ENCODE results near the gene JDP2.
"Not testable (repeated sequence)": the region's sequence is repeated elsewhere in the genome, so short reads cannot be mapped to it uniquely, and the experiment has no call there.

Gene JDP2, protein sequence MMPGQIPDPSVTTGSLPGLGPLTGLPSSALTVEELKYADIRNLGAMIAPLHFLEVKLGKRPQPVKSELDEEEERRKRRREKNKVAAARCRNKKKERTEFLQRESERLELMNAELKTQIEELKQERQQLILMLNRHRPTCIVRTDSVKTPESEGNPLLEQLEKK

DNA sequence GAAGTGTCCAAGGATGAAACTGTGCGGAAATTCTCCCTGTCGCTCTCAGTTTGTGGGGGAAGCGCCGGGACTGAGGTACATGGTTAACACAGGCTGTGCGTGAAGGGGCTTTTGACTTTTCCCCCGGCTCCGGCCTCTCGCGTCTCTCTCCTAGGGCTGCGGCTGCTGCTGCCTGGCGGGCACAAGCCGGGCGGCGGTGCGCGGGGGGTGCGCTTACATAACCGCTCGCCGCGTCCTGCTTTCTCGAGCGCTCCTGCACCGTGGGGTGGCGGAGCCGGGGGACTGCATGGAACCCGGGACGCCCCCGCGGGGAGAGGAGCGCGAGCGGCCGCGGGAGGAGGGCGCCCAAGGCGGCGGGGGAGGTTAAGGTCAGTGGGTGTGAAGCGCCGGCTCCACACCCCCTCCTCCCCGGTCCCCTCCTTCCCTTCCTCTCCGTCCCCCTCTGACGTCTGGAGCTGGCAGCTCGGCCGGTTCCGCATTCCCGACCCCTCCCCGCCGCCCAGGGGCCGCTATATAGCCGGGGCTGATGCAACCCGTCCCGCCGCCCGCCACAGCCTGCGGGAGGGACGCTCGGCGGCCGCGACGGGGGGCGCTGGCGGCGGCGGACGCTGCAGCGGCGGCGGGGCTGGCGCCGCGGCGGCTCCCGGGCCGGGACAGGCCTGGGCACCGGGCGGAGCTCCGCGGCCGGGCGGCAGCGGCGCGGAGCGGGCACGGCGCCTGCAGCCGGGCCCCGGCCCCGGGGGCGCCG lies at the start of gene JDP2:
Gene JDP2, plus strand, starts transcription at position 541 of the 748 bp plus-strand sequence. CDS start 9,899 bp downstream, outside the sequence.
- Histone ChIP-seq H3K36me3 (ENCODE audit: control insufficient read depth, insufficient read depth, low read length) (peaks cover 10% of the 10 kb centered on the region), H3K27me3 (ENCODE audit: control insufficient read depth, insufficient read depth, low read length) (peaks cover 22% of the 10 kb centered on the region), H3K9ac (ENCODE audit: low read depth, low read length) (peak within 1 kb of the TSS; percentile 63), H3K27ac (ENCODE audit: low read depth, low read length) (no peak within 1 kb of the TSS), H3K9me3 (ENCODE audit: control insufficient read depth, insufficient read depth, low read length) (0 out of 2 replicates have a peak, but pooled peaks cover 3% of the 10 kb centered on the region), H3K4me3 (ENCODE audit: low read depth, low read length) (peak within 1 kb of the TSS; percentile 74), H3K4me1 (ENCODE audit: control insufficient read depth, insufficient read depth, low read length) (peaks cover 27% of the 10 kb centered on the region)

DNA sequence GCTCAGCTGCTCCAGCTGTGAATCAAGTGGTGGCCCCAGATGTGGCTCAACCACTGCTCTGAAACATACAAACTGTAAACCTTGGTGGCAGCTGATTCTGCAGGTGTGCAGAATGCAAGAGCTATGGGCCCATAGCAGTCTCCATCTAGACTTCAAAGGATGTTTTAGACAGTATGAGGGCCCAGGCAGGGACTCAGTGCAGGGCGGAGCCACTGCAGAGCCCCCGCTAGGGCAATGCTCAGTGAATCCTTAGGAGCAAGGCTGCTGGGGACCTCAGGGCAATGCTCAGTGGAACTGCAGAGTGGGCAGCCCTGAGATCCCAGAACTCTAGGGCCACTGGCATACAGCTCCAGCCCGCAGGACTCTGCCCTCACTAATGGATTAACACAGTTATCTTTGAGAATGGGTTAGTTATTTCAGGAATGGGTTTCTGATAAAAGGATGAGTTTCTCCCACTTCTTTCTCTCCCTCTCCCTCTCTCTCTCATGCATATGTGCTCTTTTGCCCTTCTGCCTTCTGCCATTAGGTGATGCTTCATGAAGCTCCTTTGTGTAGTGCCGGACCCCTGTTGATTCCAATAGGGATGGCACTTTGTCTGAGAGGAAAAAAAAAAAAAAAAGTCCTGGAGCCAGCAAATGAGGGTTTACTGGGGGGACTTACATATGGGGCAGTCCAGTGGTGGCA lies 48.4 kb upstream of the JDP2 start:
- peaks cover 17% of the 10 kb centered on the region for H3K4me1 ChIP-seq (ENCODE audit: control insufficient read depth, insufficient read depth, low read length)
- H3K9me3 ChIP-seq (ENCODE audit: control insufficient read depth, insufficient read depth, low read length): no peaks in the 10 kb centered on the region
- no peak overlapping the region for H3K27ac ChIP-seq (ENCODE audit: low read depth, low read length)
- no peaks in the 10 kb centered on the region for H3K27me3 ChIP-seq (ENCODE audit: control insufficient read depth, insufficient read depth, low read length)
- H3K36me3 ChIP-seq (ENCODE audit: control insufficient read depth, insufficient read depth, low read length): no peaks in the 10 kb centered on the region
- H3K4me3 ChIP-seq (ENCODE audit: low read depth, low read length): no peak overlapping the region
- no peak overlapping the region for H3K9ac ChIP-seq (ENCODE audit: low read depth, low read length)

DNA sequence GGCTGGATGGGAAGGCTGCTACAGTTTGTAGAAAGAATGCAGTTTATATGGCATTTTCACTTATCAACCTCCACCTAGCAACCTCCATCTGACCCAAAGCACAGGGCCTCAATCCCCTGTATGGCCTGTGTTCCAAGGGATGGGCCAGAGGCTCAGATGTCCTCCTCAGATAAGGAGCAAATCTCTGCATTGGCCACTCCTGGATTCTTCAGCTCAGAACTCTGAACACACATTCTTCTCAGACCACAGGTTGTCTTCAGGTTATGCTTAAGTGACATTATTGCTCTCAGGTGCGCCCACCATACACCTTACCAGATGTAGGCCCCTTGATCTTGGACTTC lies 47.9 kb upstream of the JDP2 start:
- no peaks in the 10 kb centered on the region for H3K9me3 ChIP-seq (ENCODE audit: control insufficient read depth, insufficient read depth, low read length)
- H3K36me3 ChIP-seq (ENCODE audit: control insufficient read depth, insufficient read depth, low read length): no peaks in the 10 kb centered on the region
- H3K4me3 ChIP-seq (ENCODE audit: low read depth, low read length): no peak overlapping the region
- H3K27ac ChIP-seq (ENCODE audit: low read depth, low read length): no peak overlapping the region
- H3K9ac ChIP-seq (ENCODE audit: low read depth, low read length): no peak overlapping the region
- H3K4me1 ChIP-seq (ENCODE audit: control insufficient read depth, insufficient read depth, low read length): peaks cover 17% of the 10 kb centered on the region
- H3K27me3 ChIP-seq (ENCODE audit: control insufficient read depth, insufficient read depth, low read length): no peaks in the 10 kb centered on the region

DNA sequence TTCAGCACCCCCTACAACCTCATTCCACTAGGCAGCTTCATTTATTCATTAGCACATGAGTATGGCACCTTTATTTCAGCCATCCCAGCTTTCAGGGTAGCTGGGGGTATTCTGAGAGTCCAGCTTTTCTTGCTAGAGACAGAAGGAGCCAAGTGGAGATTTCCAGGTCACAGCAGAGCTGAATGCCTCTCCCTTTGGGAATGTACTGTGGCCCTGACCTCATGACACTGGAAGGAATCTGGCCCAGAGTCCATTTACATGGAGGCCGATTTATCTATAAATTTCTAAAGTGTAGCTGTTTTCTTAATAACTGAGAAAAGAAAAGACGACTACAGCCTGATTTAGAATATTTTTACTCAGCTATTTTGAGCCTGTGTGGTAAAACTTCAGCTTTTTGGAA lies 47.2 kb upstream of the JDP2 start:
- no peaks in the 10 kb centered on the region for H3K9me3 ChIP-seq (ENCODE audit: control insufficient read depth, insufficient read depth, low read length)
- H3K4me3 ChIP-seq (ENCODE audit: low read depth, low read length): no peak overlapping the region
- no peaks in the 10 kb centered on the region for H3K27me3 ChIP-seq (ENCODE audit: control insufficient read depth, insufficient read depth, low read length)
- H3K4me1 ChIP-seq (ENCODE audit: control insufficient read depth, insufficient read depth, low read length): peaks cover 17% of the 10 kb centered on the region
- H3K27ac ChIP-seq (ENCODE audit: low read depth, low read length): no peak overlapping the region
- H3K9ac ChIP-seq (ENCODE audit: low read depth, low read length): no peak overlapping the region
- no peaks in the 10 kb centered on the region for H3K36me3 ChIP-seq (ENCODE audit: control insufficient read depth, insufficient read depth, low read length)

DNA sequence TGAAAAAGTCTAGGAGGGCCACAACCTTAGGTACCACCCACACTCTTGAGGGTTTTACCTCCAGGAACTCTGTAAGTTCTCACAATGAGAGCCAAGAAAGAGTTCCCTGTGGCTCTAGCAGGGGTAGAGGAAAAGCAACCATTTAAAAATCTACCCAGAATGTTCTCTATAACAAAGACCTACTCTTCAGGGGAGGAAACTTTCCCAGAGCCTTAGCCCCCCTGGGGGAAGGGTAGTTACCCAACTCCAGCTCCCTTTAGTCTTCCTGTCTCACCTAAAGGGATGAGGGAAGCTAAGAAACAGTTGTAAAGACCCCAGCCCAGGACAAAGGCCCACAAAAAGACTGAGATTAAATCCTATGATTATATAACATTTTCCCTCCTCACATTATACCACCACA lies 46.2 kb upstream of the JDP2 start:
- no peaks in the 10 kb centered on the region for H3K9me3 ChIP-seq (ENCODE audit: control insufficient read depth, insufficient read depth, low read length)

DNA sequence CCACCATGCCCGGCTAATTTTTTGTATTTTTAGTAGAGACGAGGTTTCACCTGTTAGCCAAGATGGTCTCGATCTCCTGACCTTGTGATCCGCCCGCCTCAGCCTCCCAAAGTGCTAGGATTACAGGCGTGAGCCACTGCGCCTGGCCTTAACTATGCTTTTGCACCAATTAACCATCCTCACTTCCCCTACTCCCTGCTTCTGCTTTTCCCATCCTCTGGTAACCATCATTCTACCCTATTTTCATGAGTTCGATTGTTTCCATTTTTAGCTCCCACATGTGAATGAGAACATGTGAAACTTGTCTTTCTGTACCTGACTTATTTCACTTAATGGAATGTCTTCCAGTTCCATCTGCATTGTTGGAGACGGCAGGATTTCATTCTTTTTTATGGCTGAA lies 44.6 kb upstream of the JDP2 start:
- not testable (repeated sequence) for H3K27ac ChIP-seq (ENCODE audit: low read depth, low read length)

More for the DNA sequence above, 46.2 kb upstream of the JDP2 start:
- Histone ChIP-seq H3K27me3 (ENCODE audit: control insufficient read depth, insufficient read depth, low read length) (no peaks in the 10 kb centered on the region; the same call in 1 of the 2 replicates), H3K36me3 (ENCODE audit: control insufficient read depth, insufficient read depth, low read length) (no peaks in the 10 kb centered on the region), H3K9ac (ENCODE audit: low read depth, low read length) (no peak overlapping the region), H3K4me1 (ENCODE audit: control insufficient read depth, insufficient read depth, low read length) (peaks cover 17% of the 10 kb centered on the region), H3K4me3 (ENCODE audit: low read depth, low read length) (no peak overlapping the region), H3K27ac (ENCODE audit: low read depth, low read length) (peak overlapping the region; percentile 71)

DNA sequence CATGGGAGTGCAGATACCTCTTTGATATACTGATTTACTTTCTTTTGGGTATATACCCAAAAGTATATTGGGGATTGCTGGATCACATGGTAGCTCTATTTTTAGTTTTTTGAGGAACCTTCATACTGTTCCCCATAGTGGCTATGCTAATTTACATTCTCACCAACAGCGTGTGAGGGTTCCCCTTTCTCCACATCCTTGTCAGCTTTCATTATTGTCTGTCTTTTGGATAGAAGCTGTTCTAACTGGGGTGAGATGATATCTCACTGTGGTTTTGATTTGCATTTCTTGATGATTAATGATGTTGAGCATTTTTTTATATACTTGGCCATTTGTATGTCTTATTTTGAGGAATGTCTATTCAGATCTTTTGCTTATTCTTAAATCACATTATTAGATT lies 44.1 kb upstream of the JDP2 start:
- H3K4me1 ChIP-seq (ENCODE audit: control insufficient read depth, insufficient read depth, low read length): peaks cover 17% of the 10 kb centered on the region
- no peaks in the 10 kb centered on the region for H3K9me3 ChIP-seq (ENCODE audit: control insufficient read depth, insufficient read depth, low read length)
- H3K4me3 ChIP-seq (ENCODE audit: low read depth, low read length): no peak overlapping the region
- no peak overlapping the region for H3K27ac ChIP-seq (ENCODE audit: low read depth, low read length)
- no peak overlapping the region for H3K9ac ChIP-seq (ENCODE audit: low read depth, low read length)
- no peaks in the 10 kb centered on the region for H3K36me3 ChIP-seq (ENCODE audit: control insufficient read depth, insufficient read depth, low read length)
- no peaks in the 10 kb centered on the region; the same call in 1 of the 2 replicates for H3K27me3 ChIP-seq (ENCODE audit: control insufficient read depth, insufficient read depth, low read length)

More for the DNA sequence above, 44.6 kb upstream of the JDP2 start:
- not testable (repeated sequence) for H3K27me3 ChIP-seq (ENCODE audit: control insufficient read depth, insufficient read depth, low read length); H3K4me3 ChIP-seq (ENCODE audit: low read depth, low read length); H3K9me3 ChIP-seq (ENCODE audit: control insufficient read depth, insufficient read depth, low read length); H3K9ac ChIP-seq (ENCODE audit: low read depth, low read length); H3K36me3 ChIP-seq (ENCODE audit: control insufficient read depth, insufficient read depth, low read length)
- H3K4me1 ChIP-seq (ENCODE audit: control insufficient read depth, insufficient read depth, low read length): peaks cover 17% of the 10 kb centered on the region

DNA sequence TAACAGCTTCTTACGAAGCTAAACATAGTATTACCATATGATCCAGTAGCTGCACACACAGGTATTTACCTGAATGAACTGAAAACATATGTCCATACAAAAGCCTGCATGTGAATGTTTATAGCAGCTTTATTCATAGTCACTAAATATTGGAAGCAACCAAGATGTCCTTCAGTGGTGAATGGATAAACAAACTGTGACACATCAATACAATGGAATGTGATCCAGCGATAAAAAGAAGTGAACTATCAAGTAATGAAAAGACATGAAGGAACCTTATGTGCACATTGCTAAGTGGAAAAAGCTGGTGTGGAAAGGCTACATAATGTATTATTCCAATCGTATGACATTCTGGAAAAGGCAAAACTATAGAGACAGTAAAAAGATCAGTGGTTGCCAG lies 38.1 kb upstream of the JDP2 start:
- H3K27ac ChIP-seq (ENCODE audit: low read depth, low read length): no peak overlapping the region
- peaks cover 9% of the 10 kb centered on the region; the same call in 1 of the 2 replicates for H3K4me1 ChIP-seq (ENCODE audit: control insufficient read depth, insufficient read depth, low read length)
- H3K4me3 ChIP-seq (ENCODE audit: low read depth, low read length): no peak overlapping the region
- H3K9me3 ChIP-seq (ENCODE audit: control insufficient read depth, insufficient read depth, low read length): no peaks in the 10 kb centered on the region
- H3K36me3 ChIP-seq (ENCODE audit: control insufficient read depth, insufficient read depth, low read length): no peaks in the 10 kb centered on the region
- no peaks in the 10 kb centered on the region; the same call in 1 of the 2 replicates for H3K27me3 ChIP-seq (ENCODE audit: control insufficient read depth, insufficient read depth, low read length)
- H3K9ac ChIP-seq (ENCODE audit: low read depth, low read length): no peak overlapping the region

DNA sequence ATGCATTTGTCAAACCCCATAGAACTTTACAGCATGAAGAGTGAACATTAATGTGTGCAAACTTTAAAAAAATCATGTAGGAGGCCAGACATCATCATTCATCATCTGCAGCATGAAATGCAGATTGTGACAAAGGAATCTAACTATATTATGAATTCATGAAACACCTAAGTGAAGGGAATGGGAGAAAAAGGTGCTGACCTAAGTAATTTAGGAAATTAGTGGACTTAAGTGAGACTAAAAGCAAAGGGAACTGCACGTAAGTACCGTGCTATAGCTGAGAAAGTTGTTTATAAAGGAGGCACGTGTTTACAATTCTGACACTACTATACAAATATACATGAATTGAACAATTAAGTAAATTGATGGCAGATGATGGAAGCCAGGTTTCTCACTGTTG lies 37.6 kb upstream of the JDP2 start:
- Histone ChIP-seq H3K9me3 (ENCODE audit: control insufficient read depth, insufficient read depth, low read length) (no peaks in the 10 kb centered on the region), H3K27ac (ENCODE audit: low read depth, low read length) (no peak overlapping the region), H3K9ac (ENCODE audit: low read depth, low read length) (no peak overlapping the region), H3K4me3 (ENCODE audit: low read depth, low read length) (no peak overlapping the region), H3K27me3 (ENCODE audit: control insufficient read depth, insufficient read depth, low read length) (no peaks in the 10 kb centered on the region; the same call in 1 of the 2 replicates), H3K4me1 (ENCODE audit: control insufficient read depth, insufficient read depth, low read length) (peaks cover 9% of the 10 kb centered on the region; the same call in 1 of the 2 replicates), H3K36me3 (ENCODE audit: control insufficient read depth, insufficient read depth, low read length) (no peaks in the 10 kb centered on the region)

DNA sequence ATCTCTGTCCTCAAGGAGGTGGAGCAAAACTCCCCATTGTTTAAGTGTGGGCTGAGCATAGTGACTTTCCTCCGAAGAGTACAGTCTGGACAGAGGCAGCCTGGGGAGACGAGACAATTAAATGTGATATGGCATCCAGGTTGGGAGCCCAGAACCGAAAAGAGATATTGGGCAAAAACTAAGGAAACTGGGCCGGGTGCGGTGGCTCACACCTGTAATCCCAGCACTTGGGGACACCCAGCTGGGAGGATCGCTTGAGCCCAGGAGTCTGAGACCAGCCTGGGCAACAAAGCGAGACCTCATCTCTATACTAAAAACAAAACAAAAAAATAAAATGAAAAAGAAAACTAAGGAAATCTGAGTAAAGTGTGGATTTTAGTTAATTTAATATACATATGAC lies 35.9 kb upstream of the JDP2 start:
- Histone ChIP-seq H3K4me3 (ENCODE audit: low read depth, low read length) (no peak overlapping the region), H3K27me3 (ENCODE audit: control insufficient read depth, insufficient read depth, low read length) (no peaks in the 10 kb centered on the region), H3K9me3 (ENCODE audit: control insufficient read depth, insufficient read depth, low read length) (no peaks in the 10 kb centered on the region), H3K36me3 (ENCODE audit: control insufficient read depth, insufficient read depth, low read length) (no peaks in the 10 kb centered on the region), H3K9ac (ENCODE audit: low read depth, low read length) (no peak overlapping the region), H3K4me1 (ENCODE audit: control insufficient read depth, insufficient read depth, low read length) (peaks cover 9% of the 10 kb centered on the region; the same call in 1 of the 2 replicates), H3K27ac (ENCODE audit: low read depth, low read length) (no peak overlapping the region)
